NCI-H1417 (cell line): ENCODE measurements around the gene CDH23.

Experiments
- DNase-seq, 3 experiments: peaks; one replicate each; lab custom pipeline; 2025; lab: John Stamatoyannopoulos, UW

CDH23 gene

DNA sequence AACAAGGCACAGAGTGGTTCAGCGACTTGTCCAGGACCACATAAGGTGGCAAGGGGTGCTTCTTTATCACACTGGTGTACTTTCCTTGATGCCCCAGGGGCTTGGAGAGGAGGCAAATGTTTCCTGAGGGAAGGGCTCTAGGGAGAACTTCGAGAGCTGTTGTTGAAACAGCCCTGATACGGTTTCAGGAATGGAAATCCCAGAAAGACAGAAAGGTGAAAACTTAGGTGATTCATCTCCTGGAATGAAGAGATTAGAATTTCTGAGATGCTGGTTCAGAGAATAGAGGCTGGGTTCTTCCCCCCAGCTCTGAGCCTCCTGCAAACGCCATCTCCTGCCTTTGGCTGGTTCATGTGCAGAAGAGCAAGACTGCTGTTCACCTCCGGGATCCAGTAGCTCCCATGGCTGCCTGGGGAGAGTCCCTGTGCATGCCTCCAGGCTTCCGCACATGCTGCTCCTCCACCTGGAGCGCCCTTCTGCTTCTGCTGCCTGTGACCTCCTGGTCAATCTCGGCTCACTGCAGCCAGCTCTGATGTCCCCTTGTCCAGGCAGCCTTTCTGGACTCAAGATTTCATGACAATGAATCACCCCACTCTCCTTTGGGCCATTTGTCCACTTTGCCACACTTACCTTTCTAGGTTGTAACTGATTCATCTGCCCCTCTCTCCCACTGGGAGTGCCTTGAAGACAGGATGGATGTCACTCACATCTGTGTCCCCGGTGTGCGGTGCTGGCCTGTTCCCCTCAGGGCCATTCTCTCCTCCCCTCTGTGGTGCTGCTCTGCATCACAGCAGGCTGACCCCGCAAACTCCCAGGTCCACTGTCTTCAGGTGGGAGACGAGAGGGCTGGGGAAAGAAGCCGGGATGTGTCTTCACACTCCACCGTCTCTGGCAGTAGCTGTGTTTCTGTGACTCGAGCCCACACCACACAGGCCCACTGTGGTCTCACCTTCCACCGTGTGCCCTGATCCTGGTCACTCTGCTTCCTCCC, 3.6 kb upstream of the CDH23 start:
- DNase-seq = no peak

- DNase-seq = no peak
Measured at GRCh38 chr10:71393841-71394475, 2.8 kb upstream of the CDH23 start.

DNA sequence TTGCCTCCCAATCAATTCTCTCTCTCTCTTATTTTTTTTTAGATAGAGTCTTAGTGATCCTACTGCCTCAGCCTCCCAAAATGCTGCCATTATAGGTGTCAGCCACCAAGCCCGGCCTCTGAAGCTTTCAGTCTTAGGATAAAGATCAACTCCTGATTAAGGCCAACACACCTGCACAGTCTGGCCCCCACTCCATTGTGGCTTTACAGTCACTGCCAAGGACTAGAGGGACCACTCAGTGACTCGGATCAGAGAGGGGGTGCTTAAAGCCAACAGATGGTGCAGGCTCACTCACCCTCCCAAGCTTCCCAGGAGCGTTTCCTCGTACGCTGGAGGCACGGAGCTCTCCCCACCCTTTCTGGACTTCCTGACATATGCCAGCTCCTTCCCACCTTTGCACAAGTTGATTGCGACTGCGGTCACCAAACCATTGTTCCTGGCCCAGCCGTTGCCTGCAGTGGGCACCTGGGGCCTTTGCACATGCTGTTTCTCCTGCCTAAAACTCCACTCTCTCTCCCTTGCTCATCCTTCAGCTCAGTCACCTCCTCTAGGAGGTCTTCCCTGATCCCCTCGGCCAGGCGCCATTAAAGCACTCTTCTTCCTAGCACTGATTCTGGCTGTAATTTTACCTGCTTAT, 1.7 kb upstream of the CDH23 start:
- DNase-seq = no peak

DNA sequence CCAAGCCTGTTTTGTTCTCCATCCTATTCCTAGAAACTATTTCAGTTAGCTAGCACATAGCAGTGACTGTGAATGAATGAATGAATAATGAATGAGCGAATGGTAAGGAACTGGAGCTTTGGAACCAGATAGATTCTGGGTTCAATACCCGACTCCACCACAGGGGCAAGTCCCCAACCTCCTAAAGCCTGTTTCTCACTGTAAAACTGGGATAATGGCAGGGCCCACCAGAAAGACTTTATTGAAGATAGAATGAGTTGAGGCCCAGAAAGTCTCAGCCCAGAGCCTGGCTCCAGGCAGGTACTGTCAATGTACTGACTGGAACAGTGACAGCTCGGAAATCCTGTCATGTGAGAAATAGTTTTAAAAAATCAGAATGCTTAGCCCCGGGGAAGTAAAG, 1.1 kb upstream of the CDH23 start:
- DNase-seq = no peak

DNA sequence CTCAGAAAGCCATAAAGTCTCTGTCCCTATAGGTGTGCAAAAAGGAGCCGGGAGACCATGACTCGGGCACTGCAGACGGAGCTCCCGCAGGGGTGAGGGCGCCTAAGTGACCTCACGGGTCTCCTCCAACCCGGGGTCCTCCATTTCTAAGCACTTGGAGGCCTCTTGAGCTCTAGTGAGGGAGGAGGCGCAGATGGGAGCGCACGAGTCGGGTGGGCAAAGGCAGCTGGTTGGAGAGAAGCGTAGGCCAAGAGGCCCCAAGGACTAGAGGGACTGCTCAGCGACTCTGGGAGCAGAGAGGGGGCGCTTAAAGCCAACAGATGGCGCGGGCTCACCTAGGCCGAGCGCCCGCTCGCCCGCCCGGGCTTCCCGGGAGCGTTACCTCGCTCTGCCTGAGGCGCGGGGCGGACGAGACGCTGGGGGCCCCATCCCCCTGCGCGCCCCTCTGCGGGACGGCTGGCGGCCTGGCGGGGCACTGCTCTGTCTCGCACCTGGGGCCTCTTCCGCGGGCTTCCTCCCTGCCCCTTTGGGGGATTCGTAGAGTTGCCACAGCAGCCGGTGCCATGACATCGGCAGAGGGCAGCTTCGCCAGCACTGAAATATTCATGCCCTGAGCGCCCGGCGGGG, 523 bp upstream of the CDH23 start:
- DNase-seq = peak; percentile 43 to 84 (median 75)

- peak in 2 of 3 experiments; percentile 23 to 60 for DNase-seq
Measured at GRCh38 chr10:71397296-71398212, 834 bp downstream of the CDH23 start.

- no peak for DNase-seq
Measured at GRCh38 chr10:71398976-71399375, 2.3 kb downstream of the CDH23 start.

- DNase-seq = no peak
Measured at GRCh38 chr10:71399946-71400345, 3.2 kb downstream of the CDH23 start.

DNA sequence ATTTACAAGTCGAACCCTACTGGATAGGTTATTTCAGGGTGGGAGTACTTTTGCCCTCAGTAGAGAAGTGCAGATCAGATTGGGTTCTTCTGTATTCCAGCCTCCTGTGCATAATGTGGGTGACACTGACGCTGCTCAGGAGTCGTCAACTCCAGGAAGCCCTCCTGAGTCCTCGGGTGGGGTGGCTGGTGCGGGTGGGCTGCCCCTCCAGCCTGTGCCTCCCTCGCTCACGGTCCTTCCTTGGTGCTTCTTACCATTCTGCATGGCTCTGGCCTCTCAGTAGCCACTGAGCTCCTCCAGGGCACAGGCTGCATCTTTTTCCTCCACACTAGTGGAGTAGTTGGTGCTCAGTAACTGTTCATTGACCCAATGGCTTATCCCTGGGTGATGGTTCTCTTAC, 4.3 kb downstream of the CDH23 start:
- DNase-seq = no peak

GRCh38 chr10:71402005-71402404, 5.3 kb downstream of the CDH23 start:
- no peak for DNase-seq

- DNase-seq = peak in 1 of 3 experiments; percentile 4
Measured at GRCh38 chr10:71404503-71405295, 8.0 kb downstream of the CDH23 start.

GRCh38 chr10:71406878-71407277, 10.2 kb downstream of the CDH23 start:
- no peak for DNase-seq

- no peak for DNase-seq
Measured at GRCh38 chr10:71408436-71409225, 11.9 kb downstream of the CDH23 start.

DNA sequence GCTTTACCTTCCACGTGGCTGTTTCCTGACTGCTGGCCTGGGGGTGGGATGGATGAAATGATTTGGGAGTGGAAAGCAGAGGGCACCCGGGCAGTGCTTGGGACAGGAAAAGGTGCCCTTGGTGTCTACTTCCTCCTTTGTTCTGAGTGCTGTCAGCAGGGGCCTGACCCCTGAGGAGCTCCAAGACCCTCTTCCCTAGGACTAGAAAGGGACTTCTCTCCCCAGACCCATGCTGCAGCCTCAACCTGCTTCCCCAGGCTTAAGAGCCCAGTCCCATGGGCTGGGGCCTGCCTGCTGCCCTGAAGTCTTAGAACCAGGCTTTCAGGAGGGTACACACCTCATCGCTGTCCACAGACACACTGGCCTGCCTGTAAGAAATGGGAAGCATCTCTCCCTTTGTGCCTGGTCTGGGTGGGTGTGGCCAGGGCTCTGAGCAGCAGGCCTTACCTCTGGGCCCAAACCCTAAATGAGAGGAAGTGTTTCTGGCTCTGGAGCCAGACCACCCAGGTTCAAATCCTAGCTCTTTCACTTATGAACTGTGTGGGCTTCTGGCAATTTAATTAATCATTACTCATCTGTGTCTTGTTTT, 12.9 kb downstream of the CDH23 start:
- no peak for DNase-seq

- DNase-seq = no peak
Measured at GRCh38 chr10:71413581-71413980, 16.9 kb downstream of the CDH23 start.

GRCh38 chr10:71414359-71414758, 17.6 kb downstream of the CDH23 start:
- no peak for DNase-seq

DNA sequence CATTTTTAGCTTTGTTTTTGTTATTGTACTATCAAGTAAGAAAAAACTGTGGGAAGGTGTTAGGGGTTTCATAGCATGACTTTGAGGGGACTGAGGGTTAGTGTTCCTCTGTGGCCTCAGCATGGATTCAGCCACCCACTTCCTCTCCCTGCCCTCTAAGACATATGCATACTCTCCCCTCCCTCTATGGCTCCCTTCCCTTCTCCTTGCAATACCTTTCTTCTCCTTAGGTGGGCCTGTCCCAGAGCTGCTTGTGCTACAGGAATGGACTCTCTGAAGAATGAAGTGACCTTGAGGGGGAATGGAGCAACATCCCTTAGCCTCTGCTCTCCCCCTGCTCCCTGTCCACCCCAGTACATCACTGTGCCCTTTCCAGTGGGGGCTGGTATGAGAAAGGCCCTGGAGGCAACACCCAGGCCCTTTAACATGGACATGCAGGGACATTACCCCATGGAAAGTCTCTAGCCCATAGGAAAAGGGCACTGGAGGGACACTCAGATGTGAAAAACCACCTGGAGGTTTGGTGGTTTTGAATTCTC, 22.4 kb downstream of the CDH23 start:
- DNase-seq = no peak

DNA sequence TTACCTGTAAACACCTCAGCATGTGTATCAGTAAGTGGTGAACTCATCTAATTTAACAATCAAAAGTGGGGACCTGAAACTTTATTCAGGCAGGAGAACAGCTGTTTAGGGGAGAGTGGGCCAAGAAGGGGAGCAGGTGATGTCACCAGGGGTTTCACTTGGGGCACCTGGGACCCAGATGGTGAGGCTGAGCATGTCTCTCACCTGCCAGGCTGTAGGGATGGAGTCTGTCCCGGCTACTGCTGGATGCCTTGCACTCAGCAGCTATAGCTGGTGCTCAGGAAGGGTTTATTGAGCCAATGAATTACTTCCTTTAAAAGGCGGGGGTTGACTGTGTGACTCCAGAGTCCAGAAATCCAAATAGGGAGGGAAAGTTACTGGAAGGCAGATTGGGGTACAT, 23.0 kb downstream of the CDH23 start:
- no peak for DNase-seq

GRCh38 chr10:71421075-71421434, 24.3 kb downstream of the CDH23 start:
- DNase-seq = no peak
